ENCODE results near the gene PLXNA4. TPM values are rescaled to one million over a fixed set of nuclear protein-coding genes. Genes with fewer than 3 reads are reported as not detected.

PLXNA4 gene
- total RNA-seq, 1 experiment from 2014 or later: 0.81 TPM

GRCh38 chr7:132486274-132486610 is 90.0 kb downstream of the PLXNA4 start:
- Mint-ChIP-seq H3K27me3 (ENCODE audit: low read depth) (no peaks in the 10 kb centered on the region; the same call in 1 of the 2 replicates), H3K4me1 (peaks cover 9% of the 10 kb centered on the region), H3K36me3 (no peaks in the 10 kb centered on the region), H3K9me3 (no peaks in the 10 kb centered on the region), H3K27ac (no peak overlapping the region), H3K4me3 (no peak overlapping the region)
- ChIA-PET POLR2A (interaction anchor here (0.7 kb wide), 1 partner anchor 218 kb away, joined by 3 read pairs; no protein-coding TSS in a partner anchor), CTCF (no interaction called here)
- DNase-seq (ENCODE audit: low spot score) (no peak), ATAC-seq (no peak; the same call in 1 of the 2 replicates)
- TF ChIP-seq MAX (CRISPR knock-in tag; IDR thresholded peaks at IDR 0.05) (no peak), PRRX2 (CRISPR knock-in tag; IDR thresholded peaks at IDR 0.05) (no peak), TP53 (CRISPR knock-in tag; IDR thresholded peaks at IDR 0.05) (no peak), ZNF232 (CRISPR knock-in tag; IDR thresholded peaks at IDR 0.05) (no peak), EMX1 (CRISPR knock-in tag; IDR thresholded peaks at IDR 0.05) (no peak), ATF1 (CRISPR knock-in tag; IDR thresholded peaks at IDR 0.05) (no peak), KAT7 (CRISPR knock-in tag; IDR thresholded peaks at IDR 0.05; ENCODE audit: borderline replicate concordance) (no peak), FOXK1 (CRISPR knock-in tag; IDR thresholded peaks at IDR 0.05) (no peak), ETV6 (CRISPR knock-in tag; IDR thresholded peaks at IDR 0.05) (no peak), PRDM15 (CRISPR knock-in tag; IDR thresholded peaks at IDR 0.05) (no peak), GRHL2 (CRISPR knock-in tag; IDR thresholded peaks at IDR 0.05; ENCODE audit: insufficient replicate concordance, severe bottlenecking) (no peak), NFATC4 (CRISPR knock-in tag; IDR thresholded peaks at IDR 0.05) (no peak), ZNF281 (CRISPR knock-in tag; IDR thresholded peaks at IDR 0.05) (no peak), CREB1 (CRISPR knock-in tag; IDR thresholded peaks at IDR 0.05) (no peak)
- TF ChIP-seq, protein P1, sequence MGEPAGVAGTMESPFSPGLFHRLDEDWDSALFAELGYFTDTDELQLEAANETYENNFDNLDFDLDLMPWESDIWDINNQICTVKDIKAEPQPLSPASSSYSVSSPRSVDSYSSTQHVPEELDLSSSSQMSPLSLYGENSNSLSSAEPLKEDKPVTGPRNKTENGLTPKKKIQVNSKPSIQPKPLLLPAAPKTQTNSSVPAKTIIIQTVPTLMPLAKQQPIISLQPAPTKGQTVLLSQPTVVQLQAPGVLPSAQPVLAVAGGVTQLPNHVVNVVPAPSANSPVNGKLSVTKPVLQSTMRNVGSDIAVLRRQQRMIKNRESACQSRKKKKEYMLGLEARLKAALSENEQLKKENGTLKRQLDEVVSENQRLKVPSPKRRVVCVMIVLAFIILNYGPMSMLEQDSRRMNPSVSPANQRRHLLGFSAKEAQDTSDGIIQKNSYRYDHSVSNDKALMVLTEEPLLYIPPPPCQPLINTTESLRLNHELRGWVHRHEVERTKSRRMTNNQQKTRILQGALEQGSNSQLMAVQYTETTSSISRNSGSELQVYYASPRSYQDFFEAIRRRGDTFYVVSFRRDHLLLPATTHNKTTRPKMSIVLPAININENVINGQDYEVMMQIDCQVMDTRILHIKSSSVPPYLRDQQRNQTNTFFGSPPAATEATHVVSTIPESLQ (CRISPR knock-in tag; IDR thresholded peaks at IDR 0.05): no peak
- TF ChIP-seq, protein P2, sequence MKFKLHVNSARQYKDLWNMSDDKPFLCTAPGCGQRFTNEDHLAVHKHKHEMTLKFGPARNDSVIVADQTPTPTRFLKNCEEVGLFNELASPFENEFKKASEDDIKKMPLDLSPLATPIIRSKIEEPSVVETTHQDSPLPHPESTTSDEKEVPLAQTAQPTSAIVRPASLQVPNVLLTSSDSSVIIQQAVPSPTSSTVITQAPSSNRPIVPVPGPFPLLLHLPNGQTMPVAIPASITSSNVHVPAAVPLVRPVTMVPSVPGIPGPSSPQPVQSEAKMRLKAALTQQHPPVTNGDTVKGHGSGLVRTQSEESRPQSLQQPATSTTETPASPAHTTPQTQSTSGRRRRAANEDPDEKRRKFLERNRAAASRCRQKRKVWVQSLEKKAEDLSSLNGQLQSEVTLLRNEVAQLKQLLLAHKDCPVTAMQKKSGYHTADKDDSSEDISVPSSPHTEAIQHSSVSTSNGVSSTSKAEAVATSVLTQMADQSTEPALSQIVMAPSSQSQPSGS (CRISPR knock-in tag; IDR thresholded peaks at IDR 0.05; ENCODE audit: borderline replicate concordance, low read depth): no peak
- TF ChIP-seq, protein P3, sequence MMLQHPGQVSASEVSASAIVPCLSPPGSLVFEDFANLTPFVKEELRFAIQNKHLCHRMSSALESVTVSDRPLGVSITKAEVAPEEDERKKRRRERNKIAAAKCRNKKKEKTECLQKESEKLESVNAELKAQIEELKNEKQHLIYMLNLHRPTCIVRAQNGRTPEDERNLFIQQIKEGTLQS (CRISPR knock-in tag; conservative IDR thresholded peaks at IDR 0.05): no peak

All from WTC11 (cell line).